Testis (tissue), 3 donors: Measurements from ENCODE around the gene OPHN1. TPM values are rescaled to one million over a fixed set of nuclear protein-coding genes. Genes with fewer than 3 reads are reported as not detected.

ENCODE experiments used
- DNase-seq: peaks from one replicate; pipeline ENCODE4 v3.0.0-alpha.2; 2019
- H3K27ac ChIP-seq, 2 donors: fragments of 200-600 bp; sonication (generic); one replicate each; pipeline ENCODE4 v1.5.1; 2019
- H3K27me3 ChIP-seq: fragments of 200-600 bp; sonication (generic); one replicate; pipeline ENCODE4 v1.5.1; 2019
- H3K36me3 ChIP-seq: fragments of 200-600 bp; sonication (generic); one replicate; pipeline ENCODE4 v1.5.1; 2017; ENCODE audit warnings: low read depth; ENCODE audit errors: missing control alignments
- H3K4me1 ChIP-seq: fragments of 200-600 bp; sonication (generic); one replicate; pipeline ENCODE4 v1.5.1; 2019
- H3K4me3 ChIP-seq, 2 donors: fragments of 200-600 bp; sonication (generic); one replicate each; pipeline ENCODE4 v1.5.1; 2017 to 2019
- H3K9me3 ChIP-seq: fragments of 200-600 bp; sonication (generic); one replicate; pipeline ENCODE4 v1.5.1; 2017
- POLR2A ChIP-seq: fragments of 450-650 bp; IDR thresholded peaks from one replicate; pipeline ENCODE4 v1.6.1; 2017; ENCODE audit warnings: antibody characterized with exemption, mild to moderate bottlenecking, moderate library complexity
- WGBS, 2 donors: methylation state at CpG; one replicate each; pipeline ENCODE4 v1.1.5; 2018; 5-methylcytosine and 5-hydroxymethylcytosine counted together
- intact Hi-C: fragments of 100-400 bp; cut with DNase I; formaldehyde crosslinking; loops from one replicate; pipeline ENCODE4 v1.15.1; 2023; ENCODE audit warnings: low total_unique reads
- polyA plus RNA-seq: library from polyadenylated mRNA; stranded (reverse); fragments of 350-450 nt; fragmentation: Illumina TruSeq; extraction: RNeasy Lipid Tissue Mini Kit (QIAGEN cat#74804); gene quantifications from one replicate; pipeline ENCODE4 v1.2.3, GENCODE V29; 2014; ENCODE audit warnings: low read depth, low replicate concordance; ENCODE audit not compliant: insufficient read depth
- total RNA-seq, 2 donors: library from RNA; depleted of rRNA; stranded (reverse); fragments of >200 nt; gene quantifications; one replicate each; pipeline ENCODE4 v1.2.3, GENCODE V29; 2016
- TF ChIP-seq, protein P1 (sequence below), 3 experiments: fragments of 450-650 bp in 2 of 3; fragments of 200-600 bp in 1 of 3; sonication (generic) in 1 of 3; IDR thresholded peaks; one replicate each; pipeline ENCODE4 v1.5.1; 2016 to 2019; ENCODE audit warnings: antibody characterized with exemption in 3 of 3, mild to moderate bottlenecking in 2 of 3, moderate library complexity in 1 of 3

The OPHN1 gene
- total and polyA plus RNA-seq, 3 donors from 2014 or later = 2.3 to 5.7 (median 5.5) TPM

GRCh38 chrX:68121371-68121770 lies 311.9 kb downstream of the OPHN1 start:
- no peak for DNase-seq
- H3K4me1 ChIP-seq = no peaks in the 10 kb centered on the region

GRCh38 chrX:68115371-68115770 lies 317.9 kb downstream of the OPHN1 start:
- Histone ChIP-seq H3K9me3 (no peaks in the 10 kb centered on the region), H3K4me1 (no peaks in the 10 kb centered on the region), H3K4me3 (no peak overlapping the region), H3K36me3 (no peaks in the 10 kb centered on the region), H3K27me3 (no peaks in the 10 kb centered on the region), H3K27ac (no peak overlapping the region)
- DNase-seq = no peak
- no peak for TF ChIP-seq POLR2A
- TF ChIP-seq, protein P1, sequence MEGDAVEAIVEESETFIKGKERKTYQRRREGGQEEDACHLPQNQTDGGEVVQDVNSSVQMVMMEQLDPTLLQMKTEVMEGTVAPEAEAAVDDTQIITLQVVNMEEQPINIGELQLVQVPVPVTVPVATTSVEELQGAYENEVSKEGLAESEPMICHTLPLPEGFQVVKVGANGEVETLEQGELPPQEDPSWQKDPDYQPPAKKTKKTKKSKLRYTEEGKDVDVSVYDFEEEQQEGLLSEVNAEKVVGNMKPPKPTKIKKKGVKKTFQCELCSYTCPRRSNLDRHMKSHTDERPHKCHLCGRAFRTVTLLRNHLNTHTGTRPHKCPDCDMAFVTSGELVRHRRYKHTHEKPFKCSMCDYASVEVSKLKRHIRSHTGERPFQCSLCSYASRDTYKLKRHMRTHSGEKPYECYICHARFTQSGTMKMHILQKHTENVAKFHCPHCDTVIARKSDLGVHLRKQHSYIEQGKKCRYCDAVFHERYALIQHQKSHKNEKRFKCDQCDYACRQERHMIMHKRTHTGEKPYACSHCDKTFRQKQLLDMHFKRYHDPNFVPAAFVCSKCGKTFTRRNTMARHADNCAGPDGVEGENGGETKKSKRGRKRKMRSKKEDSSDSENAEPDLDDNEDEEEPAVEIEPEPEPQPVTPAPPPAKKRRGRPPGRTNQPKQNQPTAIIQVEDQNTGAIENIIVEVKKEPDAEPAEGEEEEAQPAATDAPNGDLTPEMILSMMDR (IDR thresholded peaks at IDR 0.05) = no peak
- intact Hi-C loops = no loop called here

More at GRCh38 chrX:68121371-68121770, 311.9 kb downstream of the OPHN1 start:
- Histone ChIP-seq H3K4me3 (no peak overlapping the region), H3K27me3 (no peaks in the 10 kb centered on the region), H3K36me3 (no peaks in the 10 kb centered on the region), H3K9me3 (no peaks in the 10 kb centered on the region), H3K27ac (no peak overlapping the region)
- TF ChIP-seq, protein P1 (IDR thresholded peaks at IDR 0.05) = no peak
- TF ChIP-seq POLR2A = no peak
- intact Hi-C loops = no loop called here
- WGBS, 2 donors = 63 to 83% methylated on average over 1 of the region's 1 CpG

DNA sequence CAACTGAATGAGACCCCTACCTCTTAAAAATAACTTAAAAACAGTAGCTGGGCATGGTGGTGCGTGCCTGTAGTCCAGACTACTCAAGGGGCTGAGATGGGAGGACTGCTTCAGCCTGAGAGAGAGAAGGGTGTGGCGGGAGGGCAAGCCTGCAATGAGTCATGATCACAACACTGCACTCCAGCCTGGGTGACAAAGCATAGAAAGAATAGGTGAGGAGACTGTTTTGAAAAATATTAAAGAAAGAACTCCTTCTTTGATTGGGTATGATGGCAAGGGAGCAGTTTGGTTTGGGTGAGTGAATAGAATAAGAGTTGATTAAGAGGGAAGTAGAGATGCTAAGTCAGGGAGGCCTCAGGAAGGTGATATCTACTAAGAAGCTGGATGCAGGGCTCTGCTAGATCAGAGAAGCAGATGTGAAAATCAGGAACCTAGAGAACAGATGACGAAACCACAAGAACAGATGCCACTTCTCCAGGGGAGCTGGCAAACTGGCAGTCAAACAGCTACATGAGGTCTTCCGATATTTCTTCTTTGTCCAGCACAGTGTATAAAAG lies 318.6 kb downstream of the OPHN1 start:
- H3K4me1 ChIP-seq = no peaks in the 10 kb centered on the region
- 85 to 89% methylated on average over 4 of the region's 4 CpGs for WGBS, 2 donors
- TF ChIP-seq, protein P1 (IDR thresholded peaks at IDR 0.05) = no peak
- TF ChIP-seq POLR2A = no peak
- no peaks in the 10 kb centered on the region for H3K36me3 ChIP-seq
- H3K4me3 ChIP-seq = no peak overlapping the region
- no peaks in the 10 kb centered on the region for H3K9me3 ChIP-seq
- no peaks in the 10 kb centered on the region for H3K27me3 ChIP-seq
- no peak overlapping the region for H3K27ac ChIP-seq
- DNase-seq = no peak
- intact Hi-C loops = no loop called here

- H3K27ac ChIP-seq = no peak overlapping the region
- intact Hi-C loops = no loop called here
- TF ChIP-seq, protein P1 (IDR thresholded peaks at IDR 0.05) = no peak
- no peak for TF ChIP-seq POLR2A
- no peaks in the 10 kb centered on the region for H3K9me3 ChIP-seq
- no peaks in the 10 kb centered on the region for H3K4me1 ChIP-seq
- no peak for DNase-seq
- H3K4me3 ChIP-seq = no peak overlapping the region
- no peaks in the 10 kb centered on the region for H3K27me3 ChIP-seq
- WGBS, 2 donors = 72 to 79% methylated on average over 4 to 5 of the region's 5 CpGs
- H3K36me3 ChIP-seq = no peaks in the 10 kb centered on the region
Observed at GRCh38 chrX:68113837-68114572, 319.3 kb downstream of the OPHN1 start.

DNA sequence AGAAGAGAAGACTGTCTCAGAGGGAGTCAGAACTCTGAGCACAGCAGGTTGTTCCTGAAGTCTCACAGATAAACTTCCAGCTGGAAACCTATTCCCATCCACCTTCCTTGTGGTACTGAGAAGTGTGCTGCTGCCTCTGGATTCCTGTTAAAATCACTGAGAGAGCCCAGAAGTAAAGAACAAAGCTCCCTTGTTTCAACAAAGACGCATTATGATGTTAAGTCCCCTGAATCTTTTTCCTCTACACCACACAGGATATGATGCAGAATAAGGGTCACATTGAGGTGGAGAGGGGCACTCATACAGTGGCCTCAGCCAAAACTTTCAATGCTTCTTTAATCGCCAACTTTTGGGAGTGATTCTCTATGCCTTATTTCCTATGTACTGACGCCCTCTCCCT lies 321.0 kb downstream of the OPHN1 start:
- no peaks in the 10 kb centered on the region for H3K36me3 ChIP-seq
- 50 to 66% methylated on average over 3 of the region's 3 CpGs for WGBS, 2 donors
- no peak overlapping the region for H3K27ac ChIP-seq
- H3K9me3 ChIP-seq = no peaks in the 10 kb centered on the region
- DNase-seq = no peak
- no peak overlapping the region for H3K4me3 ChIP-seq
- intact Hi-C loops = no loop called here
- H3K27me3 ChIP-seq = no peaks in the 10 kb centered on the region
- TF ChIP-seq, protein P1 (IDR thresholded peaks at IDR 0.05) = no peak
- TF ChIP-seq POLR2A = no peak
- no peaks in the 10 kb centered on the region for H3K4me1 ChIP-seq
